Natural killer cell treated with Interleukin-12 subunit alpha and Interleukin-12 subunit beta and Interleukin-15 and Interleukin-18, amount 100 ng/mL, for 72 hours (primary cell): ENCODE data around the gene NFE2L2. TPM values are rescaled to one million over a fixed set of nuclear protein-coding genes. Genes with fewer than 3 reads are reported as not detected.
"Not testable (repeated sequence)": the region's sequence is repeated elsewhere in the genome, so short reads cannot be mapped to it uniquely, and the experiment has no call there.

Experiments used
- ATAC-seq, 2 donors: fragments of 150-1000 bp; cut with Tn5 transposase in 1 of 2; sonication (Bioruptor Pico), chemical (Tn5 transposase) in 1 of 2; 2 replicates each; pipeline ENCODE4 v1.10.0; 2021
- DNase-seq: peaks from one replicate; pipeline ENCODE4 v3.0.0; 2022; ENCODE audit warnings: low spot score
- H3K27ac Mint-ChIP-seq, 2 donors: 1 replicate in 1 of 2; 2 replicates in 1 of 2; pipeline ENCODE4 v1.8.0; 2022; ENCODE audit warnings: mixed read lengths in 2 of 2, mild to moderate bottlenecking in 1 of 2, moderate library complexity in 1 of 2
- H3K27me3 Mint-ChIP-seq, 2 donors: 1 replicate in 1 of 2; 2 replicates in 1 of 2; pipeline ENCODE4 v1.8.0; 2022; ENCODE audit warnings: mixed read lengths in 2 of 2
- H3K36me3 Mint-ChIP-seq: one replicate; pipeline ENCODE4 v1.8.0; 2022; ENCODE audit warnings: mixed read lengths
- H3K4me1 Mint-ChIP-seq, 2 donors: 1 replicate in 1 of 2; 2 replicates in 1 of 2; pipeline ENCODE4 v1.8.0; 2022; ENCODE audit warnings: low read depth in 2 of 2, mixed read lengths in 2 of 2, mild to moderate bottlenecking in 1 of 2
- H3K4me3 Mint-ChIP-seq: one replicate; pipeline ENCODE4 v1.8.0; 2022; ENCODE audit warnings: mixed read lengths
- H3K9me3 Mint-ChIP-seq: 2 replicates; pipeline ENCODE4 v1.8.0; 2022; ENCODE audit warnings: mixed read lengths
- total RNA-seq, 2 donors: library from RNA; stranded (reverse); gene quantifications; one replicate each; pipeline ENCODE4 v1.2.3, GENCODE V29; 2022

The NFE2L2 gene
- total RNA-seq, 2 donors from 2014 or later = 71.2 to 96.6 TPM

DNA sequence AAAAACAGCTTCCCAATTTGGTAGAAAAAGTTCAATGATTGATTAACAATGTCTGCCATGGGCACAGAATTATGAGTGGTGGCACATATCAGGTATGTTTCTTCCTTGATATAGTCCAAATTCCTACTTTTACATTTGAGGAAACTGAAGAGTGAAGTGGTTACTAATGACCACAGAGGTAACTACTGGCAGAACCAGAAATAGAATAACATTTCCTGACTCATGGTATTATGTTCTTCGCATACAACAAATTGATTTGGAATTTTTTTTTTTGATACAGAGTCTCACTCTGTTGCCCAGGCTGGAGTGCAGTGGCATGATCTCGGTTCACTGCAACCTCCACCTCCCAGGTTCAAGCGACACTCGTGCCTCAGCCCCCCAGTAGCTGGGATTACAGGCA, 6.0 kb upstream of the NFE2L2 start:
- H3K4me1 Mint-ChIP-seq = peaks cover 12 to 15% of the 10 kb centered on the region in 2 donors
- no peaks in the 10 kb centered on the region for H3K9me3 Mint-ChIP-seq
- H3K36me3 Mint-ChIP-seq = no peaks in the 10 kb centered on the region
- H3K27me3 Mint-ChIP-seq = no peaks in the 10 kb centered on the region
- DNase-seq (no peak), ATAC-seq (no peak)
- no peak overlapping the region for H3K27ac Mint-ChIP-seq
- H3K4me3 Mint-ChIP-seq = no peak overlapping the region

DNA sequence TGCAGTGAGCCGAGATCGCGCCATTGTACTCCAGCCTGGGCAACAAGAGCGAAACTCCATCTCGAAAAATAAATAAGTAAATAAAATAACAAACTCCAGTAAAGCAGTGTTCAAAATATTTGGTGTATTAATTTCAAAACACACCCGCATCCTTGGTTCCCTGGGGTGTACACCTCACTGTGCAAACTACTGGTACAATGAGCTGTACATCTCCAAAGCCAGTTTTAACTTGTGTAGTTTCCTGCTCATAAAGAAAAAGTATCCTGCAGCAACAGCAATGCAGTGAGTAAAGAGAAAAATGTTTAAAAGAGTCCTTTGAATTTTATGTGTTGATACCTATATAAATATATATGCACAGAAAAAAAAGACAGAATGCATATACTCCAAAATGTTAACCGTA, 4.4 kb upstream of the NFE2L2 start:
- H3K9me3 Mint-ChIP-seq = no peaks in the 10 kb centered on the region
- no peak for ATAC-seq
- H3K27ac Mint-ChIP-seq = no peak overlapping the region

DNA sequence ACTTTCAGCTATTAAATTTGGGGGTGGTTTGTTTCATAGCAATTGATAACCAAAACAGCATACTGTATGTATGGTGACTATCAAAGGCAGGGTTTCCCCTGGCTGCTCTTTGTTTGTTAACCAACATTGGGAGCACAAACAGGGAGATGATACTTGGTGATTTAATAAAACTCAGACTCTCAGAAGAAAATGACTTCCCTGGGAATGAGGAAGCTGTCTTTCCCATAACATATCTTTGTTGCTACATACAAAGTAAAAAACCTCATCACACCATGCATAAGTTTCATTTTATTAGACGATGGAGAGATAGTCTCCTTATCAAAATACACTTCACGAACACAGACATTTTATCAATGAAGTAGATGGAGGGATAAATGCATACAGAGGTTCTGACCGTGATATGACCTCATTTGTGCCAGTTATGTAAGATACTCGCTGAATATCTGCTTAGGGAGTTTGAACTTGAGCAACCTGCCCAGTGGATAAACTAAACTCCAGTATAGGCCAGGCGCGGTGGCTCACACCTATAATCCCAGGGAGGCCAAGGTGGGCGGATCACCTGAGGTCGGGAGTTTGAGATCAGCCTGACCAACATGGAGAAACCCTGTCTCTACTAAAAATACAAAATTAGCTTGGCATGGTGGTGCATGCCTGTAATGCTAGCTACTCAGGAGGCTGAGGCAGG, 3.8 kb upstream of the NFE2L2 start:
- Mint-ChIP-seq H3K27ac (no peak overlapping the region), H3K9me3 (no peaks in the 10 kb centered on the region), H3K4me3 (no peak overlapping the region), H3K27me3 (no peaks in the 10 kb centered on the region), H3K4me1 (peaks cover 15 to 16% of the 10 kb centered on the region in 2 donors), H3K36me3 (peaks cover 2% of the 10 kb centered on the region)
- DNase-seq (no peak), ATAC-seq (no peak)

More for the DNA sequence above, 4.4 kb upstream of the NFE2L2 start:
- Mint-ChIP-seq H3K27me3 (no peaks in the 10 kb centered on the region), H3K4me1 (peaks cover 14 to 15% of the 10 kb centered on the region in 2 donors), H3K36me3 (no peaks in the 10 kb centered on the region), H3K4me3 (no peak overlapping the region)
- DNase-seq = no peak

DNA sequence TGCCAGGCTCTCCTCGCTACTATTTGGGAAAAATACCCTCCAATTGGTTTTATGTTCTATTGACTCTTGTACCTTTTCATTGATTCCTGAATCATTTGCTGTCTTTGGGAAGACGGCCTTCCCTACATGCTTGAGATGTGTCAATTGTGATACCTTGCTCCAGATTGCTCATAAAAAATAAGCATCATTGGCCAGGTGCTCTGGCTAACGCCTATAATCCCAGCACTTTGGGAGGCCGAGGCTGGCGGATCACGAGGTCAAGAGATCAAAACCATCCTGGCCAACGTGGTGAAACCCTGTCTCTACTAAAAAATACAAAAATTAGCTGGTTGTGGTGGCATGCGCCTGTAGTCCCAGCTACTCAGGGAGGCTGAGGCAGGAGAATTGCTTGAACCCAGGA, 2.4 kb upstream of the NFE2L2 start:
- H3K27me3 Mint-ChIP-seq, H3K4me3 Mint-ChIP-seq, H3K9me3 Mint-ChIP-seq, ATAC-seq, DNase-seq: not testable (repeated sequence)
- H3K36me3 Mint-ChIP-seq = peaks cover 12% of the 10 kb centered on the region
- H3K27ac Mint-ChIP-seq = peak overlapping the region in 1 of 2 donors; percentile 98
- H3K4me1 Mint-ChIP-seq = peaks cover 20 to 28% of the 10 kb centered on the region in 2 donors

DNA sequence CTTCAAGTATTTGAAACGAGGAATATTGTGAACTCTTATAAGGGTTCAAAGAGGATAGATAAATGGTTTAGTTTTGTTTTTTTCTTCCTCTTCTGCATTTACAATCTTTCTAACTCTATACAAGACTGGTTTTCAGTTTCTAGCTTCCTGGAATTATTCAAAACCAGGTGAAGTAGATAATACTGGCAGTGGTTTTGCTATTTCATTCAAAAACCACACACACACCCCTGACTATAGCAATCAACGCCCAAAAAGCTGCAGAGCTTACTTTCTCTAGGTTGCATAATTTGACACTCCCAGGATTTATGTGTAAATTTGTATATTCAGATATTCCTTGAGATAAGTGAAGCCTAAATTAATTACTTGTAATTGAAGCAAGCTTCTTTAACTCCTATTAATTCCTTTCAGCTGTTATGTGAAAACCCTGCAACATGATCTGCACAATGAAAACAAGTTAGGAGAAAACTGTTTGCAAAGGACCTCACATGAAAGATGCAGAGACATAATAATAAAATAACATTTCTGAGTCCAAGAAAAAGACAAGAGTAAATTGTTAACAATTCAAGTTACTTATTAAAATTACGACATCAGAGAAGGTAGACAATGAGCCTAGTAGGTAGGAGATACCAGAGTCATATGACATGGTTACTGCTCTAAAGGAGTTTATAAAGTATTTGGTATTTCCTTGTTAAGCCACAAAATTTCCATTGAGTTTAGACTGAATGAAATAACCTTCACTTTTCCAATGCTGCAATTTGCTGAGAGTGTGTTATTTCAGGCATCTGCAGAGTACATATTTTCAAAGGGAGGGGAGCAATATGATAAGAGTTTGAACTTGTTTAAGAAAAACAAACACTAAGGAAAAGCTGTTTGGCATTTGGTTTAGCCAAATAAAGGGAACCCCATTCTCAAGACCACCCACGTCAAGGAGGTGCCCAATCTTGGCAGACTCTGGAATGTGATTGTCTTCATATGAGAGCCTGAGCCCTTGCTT, 1.6 kb upstream of the NFE2L2 start:
- Mint-ChIP-seq H3K36me3 (peaks cover 12% of the 10 kb centered on the region), H3K27me3 (no peaks in the 10 kb centered on the region), H3K27ac (peak overlapping the region; percentile 98), H3K4me3 (peak overlapping the region; percentile 91), H3K4me1 (peaks cover 27 to 36% of the 10 kb centered on the region in 2 donors), H3K9me3 (no peaks in the 10 kb centered on the region)
- DNase-seq (no peak), ATAC-seq (no peak)

DNA sequence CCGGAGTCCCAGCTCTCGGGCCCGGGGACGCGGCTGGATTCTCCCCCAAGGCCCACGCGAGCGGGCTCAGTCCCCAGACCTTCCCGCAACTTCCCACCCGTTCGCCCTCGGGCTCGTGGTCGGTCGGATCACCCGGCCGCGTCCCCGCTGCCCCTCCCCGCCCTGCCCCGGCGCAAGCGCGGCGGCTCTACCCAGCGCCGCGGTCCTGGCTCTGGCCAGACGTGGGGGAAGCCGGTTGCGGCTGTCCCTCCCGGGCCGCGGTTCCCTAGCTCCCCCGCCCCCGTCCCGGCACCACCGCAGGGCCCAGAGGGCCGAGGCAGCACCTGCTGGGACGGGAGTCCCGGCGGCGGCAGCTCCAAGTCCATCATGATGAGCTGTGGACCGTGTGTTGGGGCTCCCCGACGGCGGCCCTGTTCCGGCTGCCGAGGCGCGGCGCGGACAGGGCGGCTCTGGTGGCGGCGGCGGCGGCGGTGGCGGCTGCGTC, 276 bp downstream of the NFE2L2 start:
- Mint-ChIP-seq H3K27ac (peak overlapping the region; percentile 98), H3K36me3 (peaks cover 12% of the 10 kb centered on the region), H3K4me3 (no peak overlapping the region), H3K9me3 (no peaks in the 10 kb centered on the region), H3K4me1 (peaks cover 35 to 46% of the 10 kb centered on the region in 2 donors), H3K27me3 (no peaks in the 10 kb centered on the region)
- DNase-seq (no peak), ATAC-seq (peak; percentile 46 to 62)

DNA sequence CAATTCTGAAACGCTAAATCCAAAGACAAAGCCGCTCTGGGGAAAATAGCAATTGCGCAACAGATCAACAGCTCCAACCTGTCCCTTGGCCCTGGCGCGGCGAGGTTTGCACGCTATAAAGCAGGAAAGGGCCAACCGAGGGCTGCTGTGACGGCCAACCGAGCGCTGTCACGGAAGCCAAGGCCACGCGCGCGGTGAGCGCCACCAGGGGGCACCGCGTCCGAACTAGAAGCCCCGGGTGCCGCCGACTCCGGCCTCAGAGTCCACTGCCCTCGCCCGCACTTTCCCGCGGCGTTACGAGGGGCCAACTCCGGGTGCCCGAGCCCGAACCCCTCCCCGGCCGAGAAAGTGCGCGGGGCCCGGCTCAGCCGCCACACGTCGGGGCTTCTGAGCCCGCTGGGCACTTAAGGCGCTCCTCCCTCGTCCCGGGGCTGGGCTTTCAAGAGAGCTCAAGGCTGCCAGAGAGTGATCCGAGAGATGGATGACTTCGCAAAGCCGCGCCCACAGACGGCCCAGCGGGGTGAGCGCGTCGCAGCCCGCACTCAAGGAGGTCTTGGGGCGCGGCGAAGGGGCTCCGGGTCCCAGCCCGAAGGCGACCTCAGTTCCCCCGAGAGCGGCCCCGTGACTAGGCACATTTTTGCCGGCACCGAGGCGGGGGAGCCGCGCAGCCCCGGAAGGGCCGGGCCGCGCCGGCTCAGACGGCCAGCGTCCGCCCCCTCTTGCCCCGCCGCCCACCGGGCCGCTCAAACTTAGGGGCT, 897 bp downstream of the NFE2L2 start:
- Mint-ChIP-seq H3K4me1 (peaks cover 38 to 46% of the 10 kb centered on the region in 2 donors), H3K27ac (peak overlapping the region; percentile 95 to 98), H3K9me3 (no peaks in the 10 kb centered on the region), H3K4me3 (peak overlapping the region; percentile 92), H3K36me3 (peaks cover 12% of the 10 kb centered on the region), H3K27me3 (no peaks in the 10 kb centered on the region)
- peak; percentile 97 for DNase-seq
- peak; percentile 82 to 83 for ATAC-seq

DNA sequence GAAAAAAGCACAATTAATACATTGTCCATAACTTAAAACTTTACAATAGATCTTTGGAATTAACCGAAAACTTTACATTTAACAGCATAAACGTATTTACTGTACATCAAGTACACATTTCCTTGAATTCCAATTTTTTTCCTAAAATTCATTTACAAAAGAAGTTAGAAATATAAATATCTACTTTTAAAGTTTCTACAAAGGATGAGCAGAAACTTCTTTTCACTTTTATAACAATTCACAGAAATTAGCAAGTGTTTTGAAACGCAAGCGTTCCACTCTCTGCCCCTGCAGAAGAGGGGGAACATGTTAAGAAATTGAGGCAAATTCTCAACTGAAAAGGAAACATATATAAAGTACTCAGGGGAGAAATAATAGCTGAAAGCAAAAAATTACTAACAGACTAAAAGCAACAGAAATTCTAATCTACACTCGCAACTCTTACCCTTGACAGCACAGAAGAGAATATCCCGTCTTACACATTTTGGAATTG, 1.5 kb downstream of the NFE2L2 start:
- H3K4me1 Mint-ChIP-seq = peaks cover 43 to 52% of the 10 kb centered on the region in 2 donors
- ATAC-seq = no peak
- no peaks in the 10 kb centered on the region for H3K27me3 Mint-ChIP-seq
- peak overlapping the region; percentile 92 for H3K4me3 Mint-ChIP-seq
- no peak for DNase-seq
- H3K9me3 Mint-ChIP-seq = no peaks in the 10 kb centered on the region
- H3K36me3 Mint-ChIP-seq = peaks cover 19% of the 10 kb centered on the region
- peak overlapping the region; percentile 95 to 98 for H3K27ac Mint-ChIP-seq

DNA sequence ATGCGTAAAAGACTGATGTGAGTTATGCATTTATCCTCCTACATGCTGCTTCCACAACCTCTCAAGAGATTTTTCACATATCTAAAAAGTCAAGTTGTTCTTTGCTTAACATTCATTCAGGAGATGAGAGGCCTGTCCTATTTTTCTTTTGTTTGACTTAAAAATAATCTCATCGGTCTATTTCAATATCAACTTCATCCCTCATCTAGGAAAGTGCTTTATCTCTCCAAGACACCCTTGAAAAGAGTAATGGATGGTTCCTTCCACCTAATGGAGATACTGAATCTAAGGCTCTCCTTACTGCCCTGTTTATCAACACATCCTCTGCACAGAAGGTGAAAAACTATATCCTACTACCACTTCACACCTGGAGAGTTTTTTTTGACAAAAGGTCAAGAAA, 2.4 kb downstream of the NFE2L2 start:
- H3K4me3 Mint-ChIP-seq = peak overlapping the region; percentile 92
- DNase-seq = no peak
- peak overlapping the region; percentile 95 to 98 for H3K27ac Mint-ChIP-seq
- H3K9me3 Mint-ChIP-seq = no peaks in the 10 kb centered on the region
- ATAC-seq = no peak
- H3K4me1 Mint-ChIP-seq = peaks cover 52 to 61% of the 10 kb centered on the region in 2 donors
- no peaks in the 10 kb centered on the region for H3K27me3 Mint-ChIP-seq
- H3K36me3 Mint-ChIP-seq = peaks cover 20% of the 10 kb centered on the region

DNA sequence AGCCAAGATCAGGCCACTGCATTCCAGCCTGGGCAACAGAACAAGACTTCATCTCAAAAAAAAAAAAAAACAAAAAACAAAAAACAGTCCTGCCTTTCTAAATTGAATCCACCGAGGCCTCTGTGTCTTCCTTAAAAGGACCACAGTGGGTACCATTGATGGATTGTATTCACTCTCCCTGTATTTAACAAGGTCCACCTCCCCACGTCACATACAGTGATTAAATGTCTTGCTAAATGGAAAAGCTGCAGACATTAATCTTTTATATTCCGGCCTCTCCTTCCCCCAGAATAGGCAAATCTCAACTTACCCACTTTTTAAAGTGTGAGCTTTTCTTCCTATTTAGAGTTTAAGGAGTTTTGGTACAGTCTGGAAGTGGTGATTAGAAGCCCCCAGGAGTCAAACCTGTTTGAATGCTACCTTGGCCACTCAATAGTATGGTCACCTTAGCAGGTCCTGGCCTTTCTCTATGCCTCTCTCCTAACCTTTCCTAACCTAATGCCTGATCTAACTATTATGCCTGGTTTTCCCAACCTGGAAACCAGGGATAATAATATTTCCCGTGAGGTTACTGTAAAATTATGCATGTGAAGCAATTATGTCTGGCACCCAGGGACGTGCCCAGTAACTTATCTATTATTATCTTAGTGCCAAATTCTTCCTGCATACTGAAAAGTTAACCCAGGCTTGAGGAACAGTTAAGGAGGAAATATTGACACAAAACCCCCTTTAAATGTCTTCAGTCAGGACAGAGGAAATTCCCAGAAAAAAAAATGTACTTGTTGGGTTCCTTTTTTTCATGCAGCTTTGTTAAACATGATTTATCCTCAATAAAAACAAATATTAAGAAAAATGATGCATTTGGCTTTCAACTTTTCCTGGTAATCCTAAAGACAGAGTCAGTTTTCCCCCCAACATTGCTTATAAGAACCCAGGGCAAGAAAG, 3.1 kb downstream of the NFE2L2 start:
- Mint-ChIP-seq H3K36me3 (peaks cover 20% of the 10 kb centered on the region), H3K27me3 (no peaks in the 10 kb centered on the region)

DNA sequence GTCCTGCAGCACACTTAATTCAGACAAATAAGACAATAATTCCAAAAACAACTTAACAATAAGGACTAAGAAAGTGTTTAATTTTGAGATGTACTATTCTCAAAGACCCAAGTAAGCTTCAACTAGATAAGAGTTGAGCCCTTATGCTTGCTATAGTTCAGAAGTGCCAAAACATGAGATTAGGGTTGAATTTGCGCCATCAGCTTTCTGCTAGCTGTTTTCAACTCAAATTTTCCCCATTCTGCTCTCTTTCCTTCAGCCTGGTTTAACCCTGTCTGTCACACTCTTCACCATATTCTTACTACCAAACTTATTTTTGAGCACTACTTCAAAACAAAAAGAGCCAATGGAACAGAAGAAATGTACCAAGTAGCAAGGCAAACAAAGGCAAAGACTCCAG, 4.1 kb downstream of the NFE2L2 start:
- no peaks in the 10 kb centered on the region for H3K27me3 Mint-ChIP-seq
- peaks cover 20% of the 10 kb centered on the region for H3K36me3 Mint-ChIP-seq
- peak overlapping the region; percentile 34 for H3K4me3 Mint-ChIP-seq
- H3K27ac Mint-ChIP-seq = peak overlapping the region in 1 of 2 donors; percentile 95
- ATAC-seq = no peak
- no peak for DNase-seq
- H3K4me1 Mint-ChIP-seq = peaks cover 56 to 60% of the 10 kb centered on the region in 2 donors
- no peaks in the 10 kb centered on the region for H3K9me3 Mint-ChIP-seq

More for the DNA sequence above, 3.1 kb downstream of the NFE2L2 start:
- peaks cover 56 to 61% of the 10 kb centered on the region in 2 donors for H3K4me1 Mint-ChIP-seq
- H3K4me3 Mint-ChIP-seq = peak overlapping the region; percentile 92
- DNase-seq (no peak), ATAC-seq (no peak)
- peak overlapping the region; percentile 95 to 98 for H3K27ac Mint-ChIP-seq
- no peaks in the 10 kb centered on the region for H3K9me3 Mint-ChIP-seq

DNA sequence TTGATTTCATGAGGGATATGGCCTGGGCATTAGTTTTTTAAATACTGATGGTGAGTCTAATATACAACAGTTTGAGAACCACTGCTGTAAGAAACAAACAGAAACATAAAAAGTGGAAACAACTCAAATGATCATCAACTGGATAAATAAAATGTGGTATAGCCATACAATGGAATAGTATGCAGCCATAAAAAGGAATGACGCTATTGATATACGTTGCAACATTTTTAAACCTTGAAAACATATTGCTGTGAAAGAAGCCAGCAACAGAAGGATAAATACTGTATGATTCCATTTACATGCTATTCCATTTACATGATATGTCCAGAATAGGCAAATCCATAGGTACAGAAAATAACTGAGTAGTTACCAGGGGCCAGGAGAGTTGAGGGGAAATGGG, 6.5 kb downstream of the NFE2L2 start:
- Mint-ChIP-seq H3K4me1 (peaks cover 68 to 76% of the 10 kb centered on the region in 2 donors), H3K9me3 (no peaks in the 10 kb centered on the region), H3K27me3 (no peaks in the 10 kb centered on the region), H3K36me3 (peaks cover 18% of the 10 kb centered on the region), H3K4me3 (peak overlapping the region; percentile 42), H3K27ac (peak overlapping the region; percentile 31 to 59)
- DNase-seq = no peak
- no peak for ATAC-seq
